Keratinocyte (primary cell): ENCODE measurements around the gene SETD1B. TPM values are rescaled to one million over a fixed set of nuclear protein-coding genes. Genes with fewer than 3 reads are reported as not detected.
"Not testable (repeated sequence)": the region's sequence is repeated elsewhere in the genome, so short reads cannot be mapped to it uniquely, and the experiment has no call there.

Source experiments
- DNase-seq: peaks from one replicate; pipeline ENCODE4 v3.0.0-alpha.2; 2011; ENCODE audit warnings: low read depth, missing footprints, low spot score
- FAIRE-seq: peaks from 2 replicates; lab custom pipeline; 2011; peaks lifted over from hg19 to GRCh38; lab: Jason Lieb, UNC
- H2AFZ ChIP-seq: 2 replicates; pipeline ENCODE4 v1.6.0; 2012; ENCODE audit warnings: low read length, control low read depth, inconsistent platforms; ENCODE audit not compliant: control insufficient read depth
- H3K27ac ChIP-seq: 2 replicates; pipeline ENCODE4 v1.5.1; 2011; ENCODE audit warnings: low read length; ENCODE audit not compliant: control insufficient read depth, insufficient read depth
- H3K27me3 ChIP-seq: 3 replicates; pipeline ENCODE4 v1.6.0; 2011; ENCODE audit warnings: low read length; ENCODE audit not compliant: control insufficient read depth, insufficient read depth; ENCODE audit errors: extremely low read depth
- H3K36me3 ChIP-seq, 2 experiments: 2 replicates in 1 of 2; 3 replicates in 1 of 2; pipeline ENCODE4 v1.5.1; 2011; ENCODE audit warnings: low read length in 2 of 2, mild to moderate bottlenecking in 1 of 2; ENCODE audit not compliant: control insufficient read depth in 2 of 2, insufficient read depth in 2 of 2; ENCODE audit errors: extremely low read depth in 1 of 2
- H3K4me1 ChIP-seq: 3 replicates; pipeline ENCODE4 v1.5.1; 2011; ENCODE audit warnings: low read length; ENCODE audit not compliant: control insufficient read depth, insufficient read depth; ENCODE audit errors: extremely low read depth
- H3K4me2 ChIP-seq: 3 replicates; pipeline ENCODE4 v1.6.0; 2011; ENCODE audit warnings: low read depth, low read length; ENCODE audit not compliant: control insufficient read depth, insufficient read depth; ENCODE audit errors: extremely low read depth
- H3K4me3 ChIP-seq, 3 experiments: fragments of 200-600 bp in 1 of 3; sonication (generic) in 1 of 3; 2 replicates in 2 of 3; 3 replicates in 1 of 3; pipeline ENCODE4 v1.5.1; 2011 to 2016; ENCODE audit warnings: low read length in 3 of 3, mild to moderate bottlenecking in 3 of 3, control low read depth in 2 of 3, inconsistent platforms in 1 of 3, low read depth in 1 of 3, mixed read lengths in 1 of 3, mixed run types in 1 of 3, moderate library complexity in 1 of 3; ENCODE audit not compliant: control insufficient read depth in 2 of 3, insufficient read depth in 2 of 3; ENCODE audit errors: extremely low read depth in 1 of 3
- H3K79me2 ChIP-seq: 2 replicates; pipeline ENCODE4 v1.6.0; 2012; ENCODE audit warnings: low read length; ENCODE audit not compliant: control insufficient read depth, insufficient read depth
- H3K9ac ChIP-seq: 3 replicates; pipeline ENCODE4 v1.6.0; 2011; ENCODE audit warnings: low read length; ENCODE audit not compliant: control insufficient read depth, insufficient read depth; ENCODE audit errors: extremely low read depth
- H3K9me1 ChIP-seq: 3 replicates; pipeline ENCODE4 v1.6.0; 2011; ENCODE audit warnings: low read length; ENCODE audit not compliant: control insufficient read depth, insufficient read depth; ENCODE audit errors: extremely low read depth
- H3K9me3 ChIP-seq: 2 replicates; pipeline ENCODE4 v1.5.1; 2012; ENCODE audit warnings: low read depth, low read length; ENCODE audit not compliant: control insufficient read depth
- H4K20me1 ChIP-seq: 3 replicates; pipeline ENCODE4 v1.6.0; 2011; ENCODE audit warnings: low read length; ENCODE audit not compliant: control insufficient read depth, insufficient read depth; ENCODE audit errors: extremely low read depth
- CTCF ChIP-seq, 3 experiments: IDR thresholded peaks in 1 of 3; conservative IDR thresholded peaks in 1 of 3; optimal IDR thresholded peaks in 1 of 3; 2 replicates in 2 of 3; 3 replicates in 1 of 3; pipeline versions ENCODE3 to v1.5.1; 2011; ENCODE audit warnings: low read length in 3 of 3, mild to moderate bottlenecking in 3 of 3, moderate library complexity in 2 of 3, control low read depth in 1 of 3, inconsistent platforms in 1 of 3; ENCODE audit not compliant: insufficient read depth in 2 of 3; ENCODE audit errors: extremely low read depth in 1 of 3
- EZH2 ChIP-seq: IDR thresholded peaks from one replicate; pipeline ENCODE4 v1.6.1; 2012; ENCODE audit warnings: inconsistent platforms, mild to moderate bottlenecking, low read length, moderate library complexity
- dilution Hi-C: fragments of 300-500 bp; cut with MboI; formaldehyde crosslinking; loops from one replicate; pipeline ENCODE4 v1.7.0; 2020; ENCODE audit warnings: low sequenced_read_pairs; ENCODE audit not compliant: extremely low pct_ligation_motif_present
- polyA plus RNA-seq, 5 experiments: library from polyadenylated mRNA; depleted of rRNA in 3 of 5; stranded (reverse) in 3 of 5; stranded (forward) in 1 of 5; unstranded in 1 of 5; fragments of >200 nt; gene quantifications; 1 replicate in 1 of 5; 2 replicates in 3 of 5; 3 replicates in 1 of 5; pipeline versions ENCODE4 v1.2.1 to v1.2.3, GENCODE V29; 2011 to 2012; ENCODE audit warnings: missing spikeins in 2 of 5, low read depth in 1 of 5, low replicate concordance in 1 of 5

Gene SETD1B
- polyA plus RNA-seq, 1 donor (not counting 4 experiments of a cell fraction or from before 2014, with no cell fraction given), result 0.72 TPM

- Histone ChIP-seq H3K4me3 (no peak overlapping the region), H3K9me3 (no peaks in the 10 kb centered on the region), H3K4me2 (no peak overlapping the region), H3K9me1 (no peaks in the 10 kb centered on the region), H4K20me1 (no peaks in the 10 kb centered on the region), H3K79me2 (no peaks in the 10 kb centered on the region), H3K9ac (no peak overlapping the region), H3K27me3 (no peaks in the 10 kb centered on the region), H3K4me1 (no peaks in the 10 kb centered on the region), H2AFZ (no peak overlapping the region), H3K27ac (no peak overlapping the region), H3K36me3 (peaks cover 7 to 10% of the 10 kb centered on the region in 2 experiments)
- DNase-seq (no peak), FAIRE-seq (no peak)
- TF ChIP-seq CTCF (optimal IDR thresholded peaks at IDR 0.05 in 1 of 3, IDR thresholded peaks at IDR 0.05 in 1 of 3, conservative IDR thresholded peaks at IDR 0.05 in 1 of 3; ENCODE audit: extremely low read depth in 1 of 3, insufficient read depth in 2 of 3, low read length in 3 of 3) (no peak), EZH2 (no peak)
- dilution Hi-C loops, result no loop called here
Observed at GRCh38 chr12:121755591-121755990, 48.2 kb upstream of the SETD1B start.

- FAIRE-seq, H4K20me1 ChIP-seq, H3K9ac ChIP-seq, H3K79me2 ChIP-seq, H2AFZ ChIP-seq, H3K27ac ChIP-seq, H3K27me3 ChIP-seq, H3K9me3 ChIP-seq, H3K4me3 ChIP-seq, H3K4me2 ChIP-seq, dilution Hi-C loops, H3K9me1 ChIP-seq, H3K4me1 ChIP-seq, DNase-seq, H3K36me3 ChIP-seq: not testable (repeated sequence)
Observed at GRCh38 chr12:121758536-121758935, 45.3 kb upstream of the SETD1B start.

GRCh38 chr12:121762269-121762668, 41.5 kb upstream of the SETD1B start:
- FAIRE-seq (no peak), DNase-seq (no peak)
- no peak for TF ChIP-seq CTCF (optimal IDR thresholded peaks at IDR 0.05 in 1 of 3, IDR thresholded peaks at IDR 0.05 in 1 of 3, conservative IDR thresholded peaks at IDR 0.05 in 1 of 3; ENCODE audit: extremely low read depth in 1 of 3, insufficient read depth in 2 of 3, low read length in 3 of 3)
- TF ChIP-seq EZH2, result no peak
- H3K4me1 ChIP-seq, result peaks cover 7% of the 10 kb centered on the region
- no peaks in the 10 kb centered on the region for H3K79me2 ChIP-seq
- H3K27me3 ChIP-seq, result no peaks in the 10 kb centered on the region
- no peak overlapping the region for H2AFZ ChIP-seq
- H3K4me3 ChIP-seq, result no peak overlapping the region
- H3K27ac ChIP-seq, result no peak overlapping the region
- peaks cover 3 to 5% of the 10 kb centered on the region in 2 experiments for H3K36me3 ChIP-seq
- no peaks in the 10 kb centered on the region for H4K20me1 ChIP-seq
- no peaks in the 10 kb centered on the region for H3K9me1 ChIP-seq
- H3K9ac ChIP-seq, result no peak overlapping the region
- no peak overlapping the region for H3K4me2 ChIP-seq
- dilution Hi-C loops, result no loop called here
- H3K9me3 ChIP-seq, result no peaks in the 10 kb centered on the region
